Fibroblast of skin of back (primary cell): ENCODE data around the gene MKNK2.

Experiments used
- DNase-seq: peaks from one replicate; pipeline ENCODE4 v3.0.0-alpha.2; 2013

The MKNK2 gene

DNA sequence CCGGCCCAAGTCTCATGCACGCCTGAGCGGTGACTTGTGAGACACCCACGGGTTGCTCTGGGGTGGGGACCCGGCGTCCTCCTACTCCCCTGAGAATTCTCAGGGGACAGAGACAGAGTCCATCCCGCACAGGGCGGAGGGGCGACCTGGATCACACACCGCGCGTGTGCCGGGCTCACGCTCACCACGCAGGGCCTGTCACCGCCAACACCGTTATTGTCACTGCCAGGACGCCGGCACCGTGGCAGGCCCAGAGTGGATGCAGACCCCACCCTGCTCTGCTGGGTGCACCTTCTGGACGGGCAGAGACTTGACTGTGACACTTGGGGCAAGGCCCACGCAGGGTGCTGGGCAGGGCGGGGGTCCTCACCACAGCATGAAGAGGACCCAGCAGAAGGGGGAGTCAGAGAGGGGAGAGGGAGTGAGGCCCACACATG is 28.8 kb upstream of the MKNK2 start:
- no peak for DNase-seq

DNA sequence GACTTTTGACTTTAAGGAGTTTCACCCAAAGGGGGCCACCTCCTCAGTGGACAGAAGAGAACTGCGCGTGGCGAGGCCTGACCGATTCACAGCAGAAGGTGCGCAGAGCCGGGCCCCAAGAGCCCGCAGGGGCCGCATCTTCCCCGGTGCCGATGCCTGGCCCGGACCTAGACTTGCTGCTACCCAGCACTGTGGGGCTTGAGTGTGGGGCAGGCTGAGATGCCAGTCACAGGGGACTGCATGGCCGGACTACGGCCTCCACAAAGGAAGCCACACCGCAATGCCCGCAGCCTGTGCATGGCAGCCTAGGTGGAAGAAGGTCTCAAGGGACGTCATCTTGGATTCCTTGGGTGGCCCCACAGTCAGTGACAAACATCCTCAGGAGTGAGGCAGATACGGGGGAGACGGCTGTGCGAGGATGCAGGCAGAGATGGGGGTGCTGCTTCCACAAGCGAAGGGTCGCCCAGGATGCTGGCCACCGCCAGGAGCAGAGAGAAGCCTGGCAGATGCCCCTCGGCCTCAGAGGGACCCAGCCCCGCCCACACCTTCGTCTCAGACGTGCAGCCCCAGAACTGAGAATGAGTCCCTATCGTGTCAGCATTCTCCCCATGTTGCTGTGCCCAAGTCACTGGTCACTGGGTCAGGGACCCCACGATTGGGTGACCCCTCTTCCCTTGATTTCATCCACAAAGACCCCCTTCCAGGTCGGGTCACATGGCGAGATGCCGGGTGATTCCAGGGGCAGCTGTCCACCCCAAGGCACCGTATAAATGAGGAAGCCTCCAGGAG is 28.2 kb upstream of the MKNK2 start:
- DNase-seq: no peak

DNA sequence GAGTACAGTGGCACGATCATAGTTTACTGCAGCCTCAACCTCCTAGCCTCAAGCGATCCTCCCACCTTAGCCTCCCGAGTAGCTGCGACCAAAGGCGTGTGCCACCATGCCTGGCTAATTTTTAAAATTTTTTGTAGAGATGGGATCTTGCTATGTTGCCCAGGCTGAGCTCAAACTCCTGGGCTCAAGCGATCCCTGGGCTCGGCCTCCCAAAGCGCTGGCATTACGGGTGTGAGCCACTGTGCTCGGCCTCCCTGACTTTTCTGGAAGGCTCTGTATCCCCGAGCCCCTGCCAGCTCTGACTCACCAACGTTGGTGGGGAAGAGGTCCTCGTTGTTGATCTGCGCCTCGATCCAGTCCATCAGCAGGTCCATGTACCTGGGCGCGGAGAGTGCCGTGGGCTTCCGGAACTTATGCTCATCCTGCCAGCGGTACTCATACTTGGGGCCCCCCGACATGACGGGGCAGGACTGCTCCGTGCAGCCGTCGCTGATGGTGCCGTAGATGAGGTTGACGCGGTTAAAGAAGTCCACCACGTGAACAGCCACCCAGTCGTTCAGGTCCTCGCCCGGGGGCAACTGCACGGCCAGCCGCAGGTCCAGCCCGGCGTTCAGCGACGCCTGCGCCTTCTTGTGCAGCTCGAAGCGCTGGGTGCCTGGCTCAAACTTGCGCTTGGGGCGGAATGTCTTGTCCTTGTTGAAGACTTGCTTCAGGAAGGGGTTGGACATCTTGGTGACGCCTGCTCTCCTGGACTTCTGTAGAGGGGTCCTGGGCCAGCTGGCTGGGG is 27.0 kb upstream of the MKNK2 start:
- DNase-seq: no peak

DNA sequence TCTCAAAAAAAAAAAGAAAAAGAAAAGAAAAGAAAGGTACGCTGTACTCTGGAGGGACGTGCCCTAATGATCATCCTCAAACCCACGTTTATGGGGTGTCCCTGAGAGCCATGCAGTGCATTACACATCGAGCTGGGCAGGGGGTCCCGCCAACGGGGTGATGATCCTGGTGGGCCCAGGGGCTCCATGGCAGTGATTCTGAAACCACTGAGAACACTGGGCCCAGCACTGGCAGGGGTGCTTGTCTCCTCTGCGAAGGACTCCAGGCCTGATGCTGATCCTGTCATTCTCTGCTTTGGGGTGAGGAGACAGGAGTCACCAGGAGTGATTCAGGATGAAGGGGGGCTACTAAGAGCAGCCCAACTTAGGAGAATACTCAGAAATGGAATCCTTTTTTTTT is 26.4 kb upstream of the MKNK2 start:
- DNase-seq: no peak

DNA sequence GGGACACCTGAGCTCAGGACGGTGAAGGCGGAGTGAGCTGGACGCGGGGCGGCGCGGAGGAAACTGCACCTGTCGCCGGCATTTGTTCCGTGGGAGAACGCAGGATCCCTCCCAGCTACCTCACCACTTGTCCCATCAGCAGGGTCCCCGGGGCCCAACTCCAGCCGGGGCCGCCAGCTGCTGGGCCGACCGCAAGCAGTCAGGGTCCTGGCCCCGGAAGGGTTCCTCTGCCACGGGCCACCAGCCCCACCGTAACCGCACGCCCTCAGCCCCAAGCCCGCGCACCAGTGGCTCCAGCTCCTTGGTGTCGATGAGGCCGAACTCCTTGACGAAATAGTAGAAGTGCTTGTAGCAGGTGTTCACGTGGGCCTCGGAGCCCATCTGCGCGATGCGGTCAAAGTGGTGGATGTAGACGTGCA is 25.5 kb upstream of the MKNK2 start:
- DNase-seq: no peak

DNA sequence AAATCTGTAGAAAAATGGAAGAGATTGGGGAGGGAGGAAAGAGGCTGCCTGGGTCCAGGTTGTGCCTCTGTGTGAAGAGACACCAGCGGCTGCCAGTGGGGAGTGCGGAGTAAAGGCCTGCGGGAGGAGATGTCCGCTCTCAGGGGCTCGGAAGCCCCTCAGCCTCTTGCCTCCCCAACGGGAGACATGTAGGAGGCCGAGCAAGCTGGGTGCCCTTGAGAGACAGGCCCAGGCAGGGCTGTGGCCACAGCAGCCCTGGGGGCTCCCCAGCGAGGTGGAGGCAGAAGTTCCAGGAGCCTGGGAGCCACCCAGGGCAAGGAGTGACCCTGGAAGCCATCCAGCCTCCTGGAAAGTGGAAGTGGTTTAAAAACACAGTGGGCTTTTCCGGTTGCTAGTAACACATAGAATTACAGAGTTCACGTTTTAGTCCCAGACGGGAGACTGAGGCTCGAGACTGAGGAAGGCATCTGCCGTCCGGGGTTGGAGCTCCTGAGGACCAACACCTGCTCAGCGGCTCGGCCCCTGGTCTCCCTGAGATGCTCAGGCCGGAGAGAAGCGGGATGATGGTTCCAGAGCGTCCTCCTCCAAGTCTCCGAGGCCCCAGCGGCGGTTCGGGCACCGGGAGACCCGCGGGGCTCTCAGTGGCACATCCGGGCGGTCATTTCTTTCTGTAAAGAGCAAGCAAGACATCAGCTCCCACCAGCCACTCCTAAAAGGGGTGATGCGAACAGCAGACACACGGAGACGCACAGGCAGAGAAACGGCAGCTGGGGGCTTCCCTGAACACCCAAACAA is 21.9 kb upstream of the MKNK2 start:
- no peak for DNase-seq

DNA sequence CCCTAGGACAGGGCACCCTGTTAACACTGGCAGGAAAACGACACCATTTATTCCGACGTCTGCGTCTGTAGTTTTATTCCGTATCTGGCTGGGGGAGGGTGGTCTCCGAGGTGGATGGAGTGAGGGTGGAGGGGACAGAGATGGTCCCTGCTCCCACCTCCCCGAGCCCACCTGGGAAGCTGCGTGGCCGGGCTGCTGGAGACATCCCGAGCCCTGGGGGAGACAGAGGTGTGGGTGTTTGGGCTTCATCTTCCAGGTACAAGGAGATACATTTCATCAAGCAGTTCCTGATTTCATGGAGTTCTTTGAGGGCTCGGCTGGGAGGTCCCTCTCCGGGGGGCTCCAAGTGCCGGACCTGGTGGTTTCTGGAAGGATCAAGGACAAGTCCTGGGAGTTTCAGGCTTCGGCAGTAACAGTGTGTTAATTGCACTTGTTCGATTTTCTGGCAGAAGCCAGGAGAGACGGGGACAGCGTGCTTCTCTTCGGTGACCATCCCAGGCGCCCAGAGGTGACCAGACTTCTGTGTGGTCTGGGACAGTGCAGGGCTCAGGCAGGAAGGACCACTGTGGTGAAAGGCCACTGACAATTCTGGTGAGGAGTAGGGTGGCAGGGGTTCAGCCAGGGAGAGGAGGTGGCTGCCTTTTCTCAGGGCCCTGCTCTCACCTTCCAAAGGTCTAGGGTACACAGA is 20.1 kb upstream of the MKNK2 start:
- DNase-seq: no peak

DNA sequence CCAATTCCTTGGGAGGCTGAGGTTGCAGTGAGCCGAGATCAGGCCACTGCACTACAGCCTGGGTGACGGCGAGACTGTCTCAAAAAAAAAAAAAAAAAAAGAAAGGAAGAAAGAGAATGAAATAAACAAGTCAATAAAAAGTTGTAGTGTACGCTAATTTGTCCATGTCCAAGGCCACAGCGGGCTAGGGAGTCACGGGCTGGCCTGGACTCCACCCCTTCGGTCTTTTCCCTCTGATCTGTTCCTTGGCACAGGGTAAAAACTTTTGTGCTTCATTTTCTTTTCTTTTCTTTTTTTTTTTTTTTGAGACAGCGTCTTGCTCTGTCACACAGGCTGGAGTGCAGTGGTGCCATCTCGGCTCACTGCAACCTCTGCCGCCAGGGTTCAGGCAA is 19.4 kb upstream of the MKNK2 start:
- DNase-seq: no peak

DNA sequence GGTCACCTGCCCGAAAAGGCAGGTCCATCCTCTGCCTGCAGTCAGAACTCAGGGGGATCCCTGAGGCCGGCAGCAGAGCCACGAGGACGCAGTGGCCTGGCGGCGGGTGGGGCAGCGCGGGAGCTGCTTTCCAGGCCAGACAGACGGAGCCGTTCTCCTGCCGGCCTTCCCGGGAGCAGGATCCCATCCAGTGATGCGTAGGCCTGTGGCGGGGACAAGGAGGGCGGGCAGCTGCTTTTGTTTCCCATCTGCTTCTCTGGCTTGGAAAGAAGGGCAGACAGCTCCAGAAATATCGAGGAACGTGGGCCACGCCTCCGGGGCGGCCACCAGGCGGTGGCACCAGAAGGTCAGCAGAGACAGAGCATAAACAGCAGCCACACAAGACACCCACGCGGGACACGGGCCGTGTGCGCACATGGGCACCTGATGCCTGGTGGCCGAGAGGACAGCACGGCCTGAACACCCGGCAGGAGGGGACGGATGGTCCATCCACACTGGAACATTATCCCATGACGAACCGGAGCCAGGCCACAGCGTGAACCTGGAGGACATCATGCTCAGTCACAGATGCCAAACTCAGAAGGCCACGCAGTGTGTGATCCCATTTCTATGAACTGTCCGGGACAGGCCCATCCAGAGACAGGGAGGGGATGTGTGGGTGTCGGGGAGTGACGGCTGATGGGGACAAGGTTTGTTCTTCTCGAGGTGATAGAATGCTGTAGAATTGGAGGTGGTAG is 13.9 kb upstream of the MKNK2 start:
- no peak for DNase-seq

DNA sequence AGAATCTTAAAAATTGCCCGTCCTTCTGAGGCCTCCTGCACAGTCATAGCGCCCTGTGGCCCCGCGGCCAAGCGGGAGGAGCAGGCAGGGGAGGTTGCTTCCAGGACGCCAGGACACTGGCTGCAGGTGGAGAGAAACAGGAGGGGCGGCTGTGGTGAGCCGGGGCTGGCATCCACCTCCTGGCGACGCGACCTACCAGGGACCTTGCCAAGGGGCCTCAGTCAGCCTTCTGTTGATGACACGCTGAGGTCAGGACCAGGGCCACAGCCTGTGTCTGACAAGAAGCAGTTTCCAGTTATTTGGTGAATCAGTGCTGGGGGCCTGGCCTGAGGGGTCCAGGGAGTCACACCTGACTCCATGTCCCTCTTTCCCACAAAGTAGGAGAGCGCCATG is 13.3 kb upstream of the MKNK2 start:
- DNase-seq: no peak

DNA sequence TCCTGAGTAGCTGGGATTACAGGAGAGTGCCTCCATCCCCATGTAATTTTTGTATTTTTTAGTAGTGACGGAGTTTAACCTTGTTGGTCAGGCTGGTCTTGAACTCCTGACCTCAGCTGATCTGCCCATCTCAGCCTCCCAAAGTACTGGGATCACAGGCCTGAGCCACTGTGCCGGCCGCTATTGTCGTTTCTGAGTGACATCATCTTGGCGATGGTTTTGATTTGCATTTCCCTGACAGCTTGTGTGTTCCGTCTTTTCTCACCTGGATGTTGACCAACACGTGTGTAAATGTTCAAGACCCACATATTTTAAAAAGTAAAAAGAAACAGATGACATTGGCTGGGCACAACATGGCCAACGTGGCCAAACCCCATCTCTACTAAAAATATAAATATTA is 12.8 kb upstream of the MKNK2 start:
- no peak for DNase-seq

DNA sequence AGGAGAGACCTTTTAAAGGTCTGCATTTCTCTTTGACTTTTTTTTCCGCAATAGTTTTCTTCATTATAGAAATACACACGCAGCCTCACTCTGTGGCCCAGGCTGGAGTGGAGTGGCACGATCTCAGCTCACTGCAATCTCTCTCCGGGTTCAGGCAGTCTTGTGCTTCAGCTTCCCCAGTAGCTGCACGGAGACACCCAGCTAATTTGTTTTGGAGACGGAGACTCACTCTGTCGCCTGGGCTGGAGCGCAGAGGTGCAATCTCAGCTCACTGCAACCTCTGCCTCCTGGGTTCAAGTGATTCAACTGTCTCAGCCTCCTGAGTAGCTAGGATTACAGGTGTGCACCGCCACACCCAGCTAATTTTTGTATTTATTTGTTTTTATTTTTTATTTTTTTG is 11.7 kb upstream of the MKNK2 start:
- no peak for DNase-seq

DNA sequence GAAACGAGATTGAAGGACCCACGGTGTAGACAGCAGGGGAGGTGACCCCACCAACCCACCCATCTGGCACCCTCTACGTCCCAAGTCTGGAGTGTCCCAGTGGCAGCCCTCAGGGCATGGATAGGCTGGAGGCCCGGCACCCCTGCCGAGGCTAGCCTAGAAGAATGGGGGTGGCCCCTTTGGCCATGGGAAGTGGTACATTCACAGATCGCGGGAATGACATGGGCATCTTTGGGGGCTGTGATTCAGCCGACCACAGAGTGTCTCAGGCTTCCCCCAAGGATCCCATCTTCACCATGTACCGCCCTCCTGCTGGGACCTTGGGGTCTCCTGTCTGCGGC is 11.3 kb upstream of the MKNK2 start:
- DNase-seq: no peak

DNA sequence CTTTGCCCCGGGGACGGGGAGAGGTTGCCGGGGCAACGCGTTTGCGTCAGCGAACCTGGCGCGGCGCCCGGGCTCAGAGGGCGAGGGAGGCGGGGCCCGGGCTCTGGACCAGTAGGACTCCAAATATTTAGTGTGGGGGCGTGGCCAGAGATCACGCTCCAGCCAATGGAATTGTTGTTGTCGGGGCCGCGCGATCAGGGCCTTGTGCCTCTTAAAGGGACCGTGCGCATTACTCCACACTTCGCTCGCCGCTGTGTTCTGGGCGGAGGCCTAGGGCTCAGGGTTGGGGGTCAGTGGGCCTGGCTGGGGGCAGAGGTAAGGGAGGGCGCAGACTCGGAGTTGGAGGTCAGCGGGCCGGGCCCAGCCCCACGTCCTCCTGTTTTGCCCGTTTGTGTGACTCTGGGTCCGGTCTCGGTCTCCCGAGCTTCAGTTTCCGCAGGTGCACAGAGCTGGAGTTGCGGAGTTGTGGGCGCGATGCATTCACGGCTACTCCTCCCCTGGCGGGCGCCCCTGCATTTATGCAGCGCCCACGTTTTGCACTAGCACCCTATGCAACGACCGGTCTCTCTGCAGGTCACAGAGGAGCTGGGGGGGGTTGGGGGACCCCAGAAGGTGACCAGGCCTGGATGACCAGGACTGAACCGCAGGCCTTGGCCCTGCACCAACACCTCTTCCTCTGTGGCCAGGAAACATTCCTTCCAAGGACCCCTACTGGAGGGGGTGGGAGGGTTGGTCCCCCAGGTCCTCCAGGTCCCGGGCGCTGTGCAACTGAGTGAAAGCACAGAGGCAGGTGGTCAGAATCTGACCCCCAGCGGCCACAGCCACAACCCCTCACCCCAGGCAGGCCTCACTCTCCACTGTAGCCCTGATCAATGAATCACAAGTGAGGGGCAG is 10.7 kb upstream of the MKNK2 start:
- DNase-seq: peak; percentile 97

DNA sequence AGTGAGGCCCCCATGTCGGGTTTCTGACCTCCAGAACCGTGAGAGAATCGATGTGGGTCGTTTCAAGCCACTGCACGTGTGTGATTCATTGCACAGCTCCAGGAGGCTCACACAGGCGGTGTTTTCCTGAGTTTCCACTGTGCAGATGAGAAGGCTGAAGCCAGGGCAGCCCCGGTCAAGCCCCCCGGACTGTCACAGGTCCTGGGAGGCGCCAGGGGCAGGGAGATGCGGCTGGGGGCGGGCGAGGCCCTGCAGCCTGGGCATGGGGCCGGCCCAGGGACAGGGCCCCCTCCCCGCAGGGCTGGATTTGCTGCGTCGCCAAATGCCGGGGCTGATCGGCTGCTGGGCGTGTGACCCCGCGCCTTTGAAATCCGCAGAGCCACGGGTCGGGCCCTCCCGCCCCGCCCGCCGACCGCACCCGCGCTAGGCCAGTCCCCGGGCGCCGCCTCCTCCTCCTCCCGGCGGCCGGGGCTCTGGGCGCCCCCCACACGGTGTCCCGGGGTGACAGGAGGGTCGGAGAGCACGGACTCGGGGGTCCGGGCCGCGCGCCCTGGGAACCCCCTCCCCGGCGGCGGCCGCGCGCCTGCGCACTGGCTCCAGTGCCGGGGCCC is 9.9 kb upstream of the MKNK2 start:
- DNase-seq: peak; percentile 59

DNA sequence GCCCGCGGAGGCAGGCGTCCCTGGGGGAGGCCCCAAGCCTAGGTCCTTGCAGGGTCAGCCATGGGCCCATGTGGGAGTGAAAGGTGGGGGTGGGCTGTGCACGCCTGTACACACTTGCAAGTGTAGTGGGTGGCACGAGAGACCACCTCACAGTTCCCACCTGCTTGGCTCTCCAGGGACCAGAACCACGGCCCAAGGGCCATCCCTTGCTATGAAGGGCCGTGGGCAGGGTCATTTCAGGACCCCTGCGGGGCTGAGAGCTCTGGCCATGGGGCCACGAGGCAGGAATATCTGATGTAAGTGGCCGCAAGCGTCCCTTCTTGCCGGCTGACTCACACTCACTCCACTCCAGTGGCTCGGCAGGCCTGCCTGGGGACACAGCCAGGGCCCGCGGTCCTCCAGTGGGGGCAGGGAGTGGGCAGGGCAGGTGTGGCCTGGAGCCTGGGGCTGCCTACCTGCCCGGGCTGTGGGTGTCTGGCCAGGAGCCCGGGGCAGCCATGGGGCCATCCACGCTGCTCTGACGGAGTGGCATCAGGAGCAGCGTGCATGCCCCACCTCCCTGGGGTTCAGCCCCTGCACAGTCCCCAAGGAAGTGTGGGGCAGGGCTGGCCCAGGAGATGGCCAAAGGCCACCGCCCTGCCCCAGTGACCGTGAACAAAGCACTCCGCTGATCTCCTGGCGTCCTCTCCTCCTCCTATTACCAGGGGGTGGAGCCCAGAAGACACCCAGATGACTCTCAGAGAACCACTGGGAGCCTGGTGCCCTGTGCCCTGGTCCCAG is 8.6 kb upstream of the MKNK2 start:
- DNase-seq: peak; percentile 75

DNA sequence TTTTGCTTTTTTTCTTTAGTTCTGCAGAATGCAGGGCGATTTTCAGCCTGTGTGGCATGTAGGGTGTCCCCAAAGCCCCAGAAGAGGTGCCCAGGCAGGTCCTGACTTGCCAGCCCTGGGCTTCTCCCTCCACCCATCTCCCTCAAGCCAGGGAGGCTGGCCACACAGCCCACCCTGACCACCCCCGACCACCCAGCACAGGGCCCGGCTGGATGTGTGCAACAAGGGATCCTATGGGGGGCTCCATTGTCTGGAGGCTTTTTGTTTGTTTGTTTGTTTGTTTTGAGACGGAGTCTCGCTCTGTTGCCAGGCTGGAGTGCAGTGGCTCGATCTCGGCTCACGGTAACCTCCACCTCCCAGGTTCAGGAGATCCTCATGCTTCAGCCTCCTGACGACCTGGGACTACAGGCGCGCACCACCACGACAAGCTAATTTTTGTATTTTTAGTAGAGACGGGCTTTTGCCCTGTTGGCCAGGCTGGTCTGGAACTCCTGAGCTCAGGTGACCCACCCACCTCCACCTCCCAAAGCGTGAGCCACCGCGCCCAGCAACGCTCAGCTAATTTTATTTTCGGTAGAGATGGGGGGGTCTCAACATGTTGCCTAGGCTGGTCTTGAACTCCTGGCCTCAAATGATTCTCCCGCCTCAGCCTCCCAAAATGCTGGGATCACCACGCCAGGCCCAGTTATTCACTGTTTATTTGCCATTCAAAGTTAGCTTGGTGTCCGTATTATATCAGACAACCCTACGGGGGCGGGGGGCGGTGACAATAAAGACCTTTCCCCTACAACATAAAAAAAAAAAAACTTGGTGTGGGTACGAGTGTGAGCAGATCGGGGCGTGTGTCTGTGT is 7.8 kb upstream of the MKNK2 start:
- no peak for DNase-seq
